Measurements from ENCODE around the gene SERHL2. TPM values are rescaled to one million over a fixed set of nuclear protein-coding genes. Genes with fewer than 3 reads are reported as not detected.

The SERHL2 gene
- total RNA-seq, 2 experiments from 2014 or later = 1.0 to 2.2 TPM

GRCh38 chr22:42620084-42620483, 66.3 kb downstream of the SERHL2 start:
- Mint-ChIP-seq H3K27ac (no peak overlapping the region), H3K36me3 (no peaks in the 10 kb centered on the region), H3K9me3 (no peaks in the 10 kb centered on the region), H3K4me3 (no peak overlapping the region), H3K4me1 (peaks cover 12% of the 10 kb centered on the region), H3K27me3 (no peaks in the 10 kb centered on the region)
- ATAC-seq (ENCODE audit: low read depth) (no peak), DNase-seq (no peak)
- POLR2A ChIA-PET = interaction anchor here (1.7 kb wide), 1 partner anchor 29 kb away, joined by 4 read pairs; the partner anchor contains the start of gene CYB5R3

GRCh38 chr22:42621505-42622002, 67.8 kb downstream of the SERHL2 start:
- no peaks in the 10 kb centered on the region for H3K27me3 Mint-ChIP-seq
- no peaks in the 10 kb centered on the region for H3K9me3 Mint-ChIP-seq
- POLR2A ChIA-PET = interaction anchor here (1.7 kb wide), 1 partner anchor 27 kb away, joined by 4 read pairs; the partner anchor contains the start of gene CYB5R3
- peak; percentile 68 for DNase-seq
- ATAC-seq (ENCODE audit: low read depth) = peak; percentile 66
- peak overlapping the region; percentile 54 for H3K27ac Mint-ChIP-seq
- H3K36me3 Mint-ChIP-seq = no peaks in the 10 kb centered on the region
- peaks cover 5% of the 10 kb centered on the region for H3K4me1 Mint-ChIP-seq
- no peak overlapping the region for H3K4me3 Mint-ChIP-seq

GRCh38 chr22:42622061-42622710, 68.4 kb downstream of the SERHL2 start:
- POLR2A ChIA-PET = interaction anchor here (3.0 kb wide), 1 partner anchor 7 kb away, joined by 22 read pairs; the partner anchor contains the start of gene POLDIP3
- Mint-ChIP-seq H3K27me3 (no peaks in the 10 kb centered on the region), H3K4me1 (peaks cover 5% of the 10 kb centered on the region)

GRCh38 chr22:42623301-42623751, 69.6 kb downstream of the SERHL2 start:
- Mint-ChIP-seq H3K27ac (no peak overlapping the region), H3K36me3 (no peaks in the 10 kb centered on the region), H3K9me3 (no peaks in the 10 kb centered on the region), H3K27me3 (no peaks in the 10 kb centered on the region), H3K4me3 (no peak overlapping the region), H3K4me1 (peaks cover 5% of the 10 kb centered on the region)
- POLR2A ChIA-PET = interaction anchor here (3.0 kb wide), 1 partner anchor 8 kb away, joined by 22 read pairs; the partner anchor contains the start of gene POLDIP3
- no peak for ATAC-seq (ENCODE audit: low read depth)
- no peak for DNase-seq

More at GRCh38 chr22:42622061-42622710, 68.4 kb downstream of the SERHL2 start:
- Mint-ChIP-seq H3K9me3 (no peaks in the 10 kb centered on the region), H3K4me3 (no peak overlapping the region), H3K27ac (no peak overlapping the region), H3K36me3 (no peaks in the 10 kb centered on the region)
- no peak for ATAC-seq (ENCODE audit: low read depth)
- no peak for DNase-seq

Other genes with a start within 250 kb of the SERHL2 start
- gene NFAM1, start 121.6 kb upstream of the SERHL2 start, total RNA-seq = under 1 TPM; 0.22 to 0.26 TPM
- gene RRP7A, start 34.2 kb upstream of the SERHL2 start, total RNA-seq = 10 to 100 TPM; 69.9 to 72.1 TPM
- gene POLDIP3, start 60.9 kb downstream of the SERHL2 start, total RNA-seq = 10 to 100 TPM; 84.7 to 86.0 TPM
- 1 to 10 TPM; 1.3 to 1.9 TPM for gene ATP5MGL, start 86.6 kb downstream of the SERHL2 start, total RNA-seq
- gene CYB5R3, start 95.4 kb downstream of the SERHL2 start, total RNA-seq = 10 to 100 TPM; 61.3 to 65.4 TPM
- not detected for gene A4GALT, start 166.9 kb downstream of the SERHL2 start, total RNA-seq